H7 (cell line): ENCODE measurements around the gene PCDH9. TPM values are rescaled to one million over a fixed set of nuclear protein-coding genes. Genes with fewer than 3 reads are reported as not detected.

ENCODE experiments used
- DNase-seq: peaks from one replicate; pipeline ENCODE4 v3.0.0; 2012
- H3K27me3 ChIP-seq: 2 replicates; pipeline ENCODE4 v1.6.0; 2011; ENCODE audit warnings: mild to moderate bottlenecking, low read length; ENCODE audit not compliant: control insufficient read depth, insufficient read depth
- H3K36me3 ChIP-seq: replicated peaks from 2 replicates; pipeline ENCODE4 v1.5.1; 2011; ENCODE audit warnings: low read length; ENCODE audit not compliant: control insufficient read depth, insufficient read depth
- H3K4me3 ChIP-seq: 2 replicates; pipeline ENCODE4 v1.5.1; 2011; ENCODE audit warnings: low read depth, mild to moderate bottlenecking, control low read depth, low read length, moderate library complexity; ENCODE audit not compliant: insufficient read depth
- total RNA-seq: library from RNA; depleted of rRNA; stranded (reverse); fragments of >200 nt; shearing (Covaris generic); gene quantifications from 2 replicates; pipeline ENCODE4 v1.2.3, GENCODE V29; 2014

PCDH9 gene
- total RNA-seq, 1 experiment from 2014 or later = 0.14 TPM

GRCh38 chr13:67137044-67137735 is 92.9 kb downstream of the PCDH9 start:
- Histone ChIP-seq H3K27me3 (no peaks in the 10 kb centered on the region), H3K4me3 (no peak overlapping the region), H3K36me3 (no peaks in the 10 kb centered on the region)
- DNase-seq = no peak

- DNase-seq = no peak
- Histone ChIP-seq H3K4me3 (no peak overlapping the region), H3K36me3 (no peaks in the 10 kb centered on the region), H3K27me3 (no peaks in the 10 kb centered on the region)
Measured at GRCh38 chr13:67136157-67136556, 94.0 kb downstream of the PCDH9 start.

- Histone ChIP-seq H3K27me3 (no peaks in the 10 kb centered on the region), H3K36me3 (no peaks in the 10 kb centered on the region), H3K4me3 (no peak overlapping the region)
- no peak for DNase-seq
Measured at GRCh38 chr13:67135356-67135755, 94.8 kb downstream of the PCDH9 start.

- Histone ChIP-seq H3K27me3 (no peaks in the 10 kb centered on the region), H3K4me3 (no peak overlapping the region), H3K36me3 (no peaks in the 10 kb centered on the region)
- DNase-seq = no peak
Measured at GRCh38 chr13:67134417-67135129, 95.6 kb downstream of the PCDH9 start.

- Histone ChIP-seq H3K36me3 (no peaks in the 10 kb centered on the region), H3K27me3 (no peaks in the 10 kb centered on the region), H3K4me3 (no peak overlapping the region)
- no peak for DNase-seq
Measured at GRCh38 chr13:67133476-67133875, 96.7 kb downstream of the PCDH9 start.

GRCh38 chr13:67131393-67131792 is 98.7 kb downstream of the PCDH9 start:
- DNase-seq = no peak
- H3K27me3 ChIP-seq = no peaks in the 10 kb centered on the region

GRCh38 chr13:67130444-67130843 is 99.7 kb downstream of the PCDH9 start:
- no peaks in the 10 kb centered on the region for H3K36me3 ChIP-seq
- H3K27me3 ChIP-seq = no peaks in the 10 kb centered on the region

More at GRCh38 chr13:67131393-67131792, 98.7 kb downstream of the PCDH9 start:
- H3K36me3 ChIP-seq = no peaks in the 10 kb centered on the region
- H3K4me3 ChIP-seq = no peak overlapping the region

GRCh38 chr13:67128136-67128535 is 102.0 kb downstream of the PCDH9 start:
- no peaks in the 10 kb centered on the region for H3K36me3 ChIP-seq
- no peak for DNase-seq
- no peaks in the 10 kb centered on the region for H3K27me3 ChIP-seq
- no peak overlapping the region for H3K4me3 ChIP-seq

More at GRCh38 chr13:67130444-67130843, 99.7 kb downstream of the PCDH9 start:
- H3K4me3 ChIP-seq = no peak overlapping the region
- DNase-seq = no peak

- Histone ChIP-seq H3K27me3 (no peaks in the 10 kb centered on the region), H3K4me3 (no peak overlapping the region), H3K36me3 (no peaks in the 10 kb centered on the region)
- DNase-seq = no peak
Measured at GRCh38 chr13:67125681-67126080, 104.5 kb downstream of the PCDH9 start.

GRCh38 chr13:67123165-67123564 is 107.0 kb downstream of the PCDH9 start:
- no peak for DNase-seq
- no peaks in the 10 kb centered on the region for H3K36me3 ChIP-seq
- H3K4me3 ChIP-seq = no peak overlapping the region
- no peaks in the 10 kb centered on the region for H3K27me3 ChIP-seq

- no peak for DNase-seq
- no peak overlapping the region for H3K4me3 ChIP-seq
- H3K36me3 ChIP-seq = no peaks in the 10 kb centered on the region
- no peaks in the 10 kb centered on the region for H3K27me3 ChIP-seq
Measured at GRCh38 chr13:67122251-67122650, 107.9 kb downstream of the PCDH9 start.

GRCh38 chr13:67120872-67121531 is 109.1 kb downstream of the PCDH9 start:
- no peak for DNase-seq
- H3K36me3 ChIP-seq = no peaks in the 10 kb centered on the region
- H3K27me3 ChIP-seq = no peaks in the 10 kb centered on the region
- H3K4me3 ChIP-seq = no peak overlapping the region

GRCh38 chr13:67119481-67119894 is 110.6 kb downstream of the PCDH9 start:
- Histone ChIP-seq H3K4me3 (no peak overlapping the region), H3K36me3 (no peaks in the 10 kb centered on the region), H3K27me3 (no peaks in the 10 kb centered on the region)
- DNase-seq = no peak

- no peak for DNase-seq
Measured at GRCh38 chr13:67118277-67118676, 111.9 kb downstream of the PCDH9 start.

GRCh38 chr13:67117010-67117550 is 113.1 kb downstream of the PCDH9 start:
- Histone ChIP-seq H3K27me3 (no peaks in the 10 kb centered on the region), H3K4me3 (no peak overlapping the region), H3K36me3 (no peaks in the 10 kb centered on the region)
- DNase-seq = no peak

More at GRCh38 chr13:67118277-67118676, 111.9 kb downstream of the PCDH9 start:
- Histone ChIP-seq H3K4me3 (no peak overlapping the region), H3K36me3 (no peaks in the 10 kb centered on the region), H3K27me3 (no peaks in the 10 kb centered on the region)
